Measurements from ENCODE around the gene SPINT1.

DNA sequence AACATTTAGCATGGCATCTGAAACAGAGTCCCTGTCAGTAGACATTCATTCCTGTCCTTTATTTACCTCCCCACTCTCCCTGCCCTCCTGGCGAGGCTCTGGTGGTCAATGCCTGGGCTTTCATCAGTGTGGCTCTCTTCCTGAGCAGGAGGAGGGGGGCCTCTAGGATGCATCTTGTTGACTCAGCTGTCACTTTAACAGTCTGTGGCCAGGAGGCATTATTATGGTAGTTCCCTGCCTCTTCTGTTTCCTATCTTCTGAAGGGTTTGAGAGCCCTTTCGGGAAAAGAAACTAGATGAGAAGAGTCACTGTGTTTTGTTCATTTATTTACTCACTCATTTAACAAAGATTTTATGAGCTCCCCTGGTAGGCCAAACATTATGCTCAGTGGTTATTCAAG lies 13.0 kb upstream of the SPINT1 start:
- TF ChIP-seq GABPA (IDR thresholded peaks at IDR 0.05 in 1 of 2, conservative IDR thresholded peaks at IDR 0.05 in 1 of 2): no peak
- TF ChIP-seq, protein P1, sequence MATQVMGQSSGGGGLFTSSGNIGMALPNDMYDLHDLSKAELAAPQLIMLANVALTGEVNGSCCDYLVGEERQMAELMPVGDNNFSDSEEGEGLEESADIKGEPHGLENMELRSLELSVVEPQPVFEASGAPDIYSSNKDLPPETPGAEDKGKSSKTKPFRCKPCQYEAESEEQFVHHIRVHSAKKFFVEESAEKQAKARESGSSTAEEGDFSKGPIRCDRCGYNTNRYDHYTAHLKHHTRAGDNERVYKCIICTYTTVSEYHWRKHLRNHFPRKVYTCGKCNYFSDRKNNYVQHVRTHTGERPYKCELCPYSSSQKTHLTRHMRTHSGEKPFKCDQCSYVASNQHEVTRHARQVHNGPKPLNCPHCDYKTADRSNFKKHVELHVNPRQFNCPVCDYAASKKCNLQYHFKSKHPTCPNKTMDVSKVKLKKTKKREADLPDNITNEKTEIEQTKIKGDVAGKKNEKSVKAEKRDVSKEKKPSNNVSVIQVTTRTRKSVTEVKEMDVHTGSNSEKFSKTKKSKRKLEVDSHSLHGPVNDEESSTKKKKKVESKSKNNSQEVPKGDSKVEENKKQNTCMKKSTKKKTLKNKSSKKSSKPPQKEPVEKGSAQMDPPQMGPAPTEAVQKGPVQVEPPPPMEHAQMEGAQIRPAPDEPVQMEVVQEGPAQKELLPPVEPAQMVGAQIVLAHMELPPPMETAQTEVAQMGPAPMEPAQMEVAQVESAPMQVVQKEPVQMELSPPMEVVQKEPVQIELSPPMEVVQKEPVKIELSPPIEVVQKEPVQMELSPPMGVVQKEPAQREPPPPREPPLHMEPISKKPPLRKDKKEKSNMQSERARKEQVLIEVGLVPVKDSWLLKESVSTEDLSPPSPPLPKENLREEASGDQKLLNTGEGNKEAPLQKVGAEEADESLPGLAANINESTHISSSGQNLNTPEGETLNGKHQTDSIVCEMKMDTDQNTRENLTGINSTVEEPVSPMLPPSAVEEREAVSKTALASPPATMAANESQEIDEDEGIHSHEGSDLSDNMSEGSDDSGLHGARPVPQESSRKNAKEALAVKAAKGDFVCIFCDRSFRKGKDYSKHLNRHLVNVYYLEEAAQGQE (IDR thresholded peaks at IDR 0.05): no peak
- TF ChIP-seq, protein P2, sequence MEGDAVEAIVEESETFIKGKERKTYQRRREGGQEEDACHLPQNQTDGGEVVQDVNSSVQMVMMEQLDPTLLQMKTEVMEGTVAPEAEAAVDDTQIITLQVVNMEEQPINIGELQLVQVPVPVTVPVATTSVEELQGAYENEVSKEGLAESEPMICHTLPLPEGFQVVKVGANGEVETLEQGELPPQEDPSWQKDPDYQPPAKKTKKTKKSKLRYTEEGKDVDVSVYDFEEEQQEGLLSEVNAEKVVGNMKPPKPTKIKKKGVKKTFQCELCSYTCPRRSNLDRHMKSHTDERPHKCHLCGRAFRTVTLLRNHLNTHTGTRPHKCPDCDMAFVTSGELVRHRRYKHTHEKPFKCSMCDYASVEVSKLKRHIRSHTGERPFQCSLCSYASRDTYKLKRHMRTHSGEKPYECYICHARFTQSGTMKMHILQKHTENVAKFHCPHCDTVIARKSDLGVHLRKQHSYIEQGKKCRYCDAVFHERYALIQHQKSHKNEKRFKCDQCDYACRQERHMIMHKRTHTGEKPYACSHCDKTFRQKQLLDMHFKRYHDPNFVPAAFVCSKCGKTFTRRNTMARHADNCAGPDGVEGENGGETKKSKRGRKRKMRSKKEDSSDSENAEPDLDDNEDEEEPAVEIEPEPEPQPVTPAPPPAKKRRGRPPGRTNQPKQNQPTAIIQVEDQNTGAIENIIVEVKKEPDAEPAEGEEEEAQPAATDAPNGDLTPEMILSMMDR (IDR thresholded peaks at IDR 0.05; ENCODE audit: low read depth, low read length, missing input control): no peak
- TF ChIP-seq YY1 (IDR thresholded peaks at IDR 0.05): no peak
- TF ChIP-seq TAF1 (conservative IDR thresholded peaks at IDR 0.05): no peak
- TF ChIP-seq RAD21 (IDR thresholded peaks at IDR 0.05): no peak

All from liver (tissue), 3 donors.